OCI-LY1 (cell line): ENCODE results near the gene GNG11.

ENCODE experiments used
- H2AFZ ChIP-seq: fragments of 200-600 bp; sonication (generic), shearing (Covaris generic); 2 replicates; pipeline ENCODE4 v1.6.0; 2014; ENCODE audit warnings: antibody characterized with exemption, mild to moderate bottlenecking, low read length
- H3F3A ChIP-seq: fragments of 200-600 bp; sonication (generic), shearing (Covaris generic); 2 replicates; pipeline ENCODE4 v1.6.0; 2014; ENCODE audit warnings: mild to moderate bottlenecking, antibody characterized with exemption, low read length, moderate library complexity; ENCODE audit not compliant: insufficient read depth
- H3K27ac ChIP-seq: fragments of 200-600 bp; sonication (generic); 2 replicates; pipeline ENCODE4 v1.5.1; 2014; ENCODE audit warnings: low read length, mixed run types, mild to moderate bottlenecking, low read depth; ENCODE audit not compliant: poor library complexity, severe bottlenecking
- H3K27me3 ChIP-seq: fragments of 200-600 bp; sonication (generic); 2 replicates; pipeline ENCODE4 v1.6.0; 2014; ENCODE audit warnings: antibody characterized with exemption, mild to moderate bottlenecking, low read length, moderate library complexity; ENCODE audit not compliant: insufficient read depth
- H3K36me3 ChIP-seq: fragments of 200-600 bp; sonication (generic); 2 replicates; pipeline ENCODE4 v1.6.1; 2014; ENCODE audit warnings: mild to moderate bottlenecking, antibody characterized with exemption, low read length, moderate library complexity, mixed read lengths; ENCODE audit not compliant: insufficient read depth
- H3K4me1 ChIP-seq: fragments of 200-600 bp; sonication (generic); 2 replicates; pipeline ENCODE4 v1.5.1; 2014; ENCODE audit warnings: mild to moderate bottlenecking, low read length, moderate library complexity; ENCODE audit not compliant: insufficient read depth, severe bottlenecking
- H3K4me2 ChIP-seq: fragments of 200-600 bp; sonication (generic), shearing (Covaris generic); 2 replicates; pipeline ENCODE4 v1.6.1; 2014; ENCODE audit warnings: low read length
- H3K4me3 ChIP-seq: fragments of 200-600 bp; sonication (generic); 2 replicates; pipeline ENCODE4 v1.5.1; 2014; ENCODE audit warnings: low read length, low read depth, mild to moderate bottlenecking, mixed read lengths; ENCODE audit not compliant: poor library complexity, severe bottlenecking
- H3K79me2 ChIP-seq: fragments of 200-600 bp; shearing (Covaris generic); 2 replicates; pipeline ENCODE4 v1.6.1; 2016; ENCODE audit warnings: mixed run types, low read length, mixed read lengths; ENCODE audit not compliant: insufficient read depth
- H3K9ac ChIP-seq: fragments of 200-600 bp; sonication (generic), shearing (Covaris generic); 2 replicates; pipeline ENCODE4 v1.6.1; 2014; ENCODE audit warnings: mild to moderate bottlenecking, low read length, mixed read lengths
- H3K9me2 ChIP-seq: fragments of 200-600 bp; sonication (generic), shearing (Covaris generic); 2 replicates; pipeline ENCODE4 v1.6.1; 2014; ENCODE audit warnings: low read depth, mild to moderate bottlenecking, low read length, mixed read lengths
- H3K9me3 ChIP-seq: fragments of 200-600 bp; shearing (Covaris generic); 2 replicates; pipeline ENCODE4 v1.6.1; 2014; ENCODE audit warnings: low read length, mixed read lengths
- H4K20me1 ChIP-seq: fragments of 200-600 bp; sonication (generic), shearing (Covaris generic); 2 replicates; pipeline ENCODE4 v1.6.0; 2016; ENCODE audit warnings: mild to moderate bottlenecking, low read length; ENCODE audit not compliant: insufficient read depth
- CTCF ChIP-seq: fragments of 200-600 bp; sonication (generic), shearing (Covaris generic); IDR thresholded peaks from 2 replicates; pipeline ENCODE4 v1.5.1; 2017; ENCODE audit warnings: mild to moderate bottlenecking, antibody characterized with exemption, low read length, moderate library complexity, mixed read lengths
- EZH2 ChIP-seq: fragments of 200-600 bp; sonication (generic), shearing (Covaris generic); IDR thresholded peaks from 2 replicates; pipeline ENCODE4 v1.8.0; 2017; ENCODE audit warnings: borderline replicate concordance, mixed run types, mild to moderate bottlenecking, antibody characterized with exemption, low read length, moderate library complexity, mixed read lengths

GNG11 gene

DNA sequence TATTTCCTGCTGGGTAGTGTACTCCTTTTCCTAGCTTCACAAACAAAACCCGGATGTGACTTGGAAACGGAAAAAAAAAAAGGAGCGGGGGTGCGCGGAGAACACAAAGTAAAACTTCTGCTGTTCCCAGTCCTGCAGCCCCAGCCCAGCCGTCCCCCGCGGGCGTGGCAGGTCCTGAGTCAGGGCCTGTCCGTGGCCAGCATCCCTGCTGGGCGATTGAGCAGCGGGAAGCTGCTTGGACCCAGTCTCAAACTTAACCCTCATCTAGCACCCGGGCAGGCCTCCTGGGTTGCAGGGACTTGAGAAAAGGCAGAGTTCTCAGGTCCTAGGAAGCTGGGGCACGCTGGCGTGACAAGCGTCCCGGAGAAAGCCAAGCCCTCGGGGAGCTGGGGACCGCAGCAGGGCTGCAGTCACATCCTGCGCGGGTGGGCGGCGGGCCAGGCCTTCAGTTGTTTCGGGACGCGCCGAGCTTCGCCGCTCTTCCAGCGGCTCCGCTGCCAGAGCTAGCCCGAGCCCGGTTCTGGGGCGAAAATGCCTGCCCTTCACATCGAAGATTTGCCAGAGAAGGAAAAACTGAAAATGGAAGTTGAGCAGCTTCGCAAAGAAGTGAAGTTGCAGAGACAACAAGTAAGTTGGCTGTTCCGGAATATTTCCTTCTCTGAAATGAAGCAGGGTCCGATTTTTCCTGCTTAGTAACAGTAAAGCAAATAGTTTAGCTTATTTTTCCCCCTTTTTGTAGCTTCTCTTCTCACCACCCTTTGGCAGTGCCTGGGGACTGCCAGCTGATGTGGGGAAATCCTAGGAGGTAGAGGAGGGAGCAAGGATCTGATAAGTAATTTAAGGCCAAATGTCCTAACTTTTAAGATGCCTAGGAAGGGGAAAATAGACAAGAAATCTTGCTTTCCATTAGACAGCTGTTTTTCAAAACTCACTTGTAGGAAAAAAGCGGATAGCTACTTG lies at the start of gene GNG11:
TSS of gene GNG11 (plus strand) at position 129 of the 960 bp plus-strand sequence. CDS start at position 532, 403 bp downstream.
- Histone ChIP-seq H2AFZ (peak within 1 kb of the TSS; percentile 40), H3K4me1 (peaks cover 56% of the 10 kb centered on the region), H3K36me3 (no peaks in the 10 kb centered on the region), H3K79me2 (no peaks in the 10 kb centered on the region), H3F3A (no peaks in the 10 kb centered on the region), H4K20me1 (no peaks in the 10 kb centered on the region), H3K4me3 (peak within 1 kb of the TSS; percentile 59), H3K9me3 (no peaks in the 10 kb centered on the region), H3K9me2 (no peaks in the 10 kb centered on the region), H3K27ac (peak within 1 kb of the TSS; percentile 19), H3K9ac (peak within 1 kb of the TSS; percentile 56), H3K27me3 (no peaks in the 10 kb centered on the region), H3K4me2 (peak within 1 kb of the TSS; percentile 56)
- TF ChIP-seq EZH2, result no peak
- TF ChIP-seq CTCF, result no peak; the same call in 1 of the 2 replicates

DNA sequence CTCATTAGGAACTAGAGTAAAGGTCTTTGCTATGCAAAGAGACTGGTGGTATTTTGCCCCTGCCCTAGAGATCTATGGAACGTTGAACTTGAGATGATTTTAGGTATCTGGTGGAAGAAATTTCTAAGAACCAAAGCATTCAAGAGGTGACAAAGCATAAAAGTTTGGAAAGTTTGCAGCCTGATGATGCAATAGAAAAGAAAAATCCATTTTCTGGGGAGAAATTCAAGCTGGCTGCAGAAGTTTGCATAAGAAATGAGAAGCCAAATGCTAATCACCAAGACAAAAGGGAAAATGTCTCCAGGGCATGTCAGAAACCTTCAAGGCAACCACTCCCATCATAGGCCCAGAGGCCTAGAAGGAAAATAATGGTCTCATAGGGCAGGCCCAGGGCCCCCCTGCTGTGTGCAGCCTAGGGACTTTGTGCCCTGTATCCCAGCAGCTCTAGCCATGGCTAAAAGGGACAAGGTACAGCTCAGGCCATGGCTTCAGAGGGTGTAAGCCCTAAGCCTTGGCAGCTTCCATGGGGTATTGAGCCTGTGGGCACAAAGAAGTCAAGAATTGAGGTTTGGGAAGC lies 47.4 kb upstream of the GNG11 start:
- Histone ChIP-seq H4K20me1 (no peaks in the 10 kb centered on the region), H3K9me3 (0 out of 2 replicates have a peak, but pooled peaks cover 3% of the 10 kb centered on the region), H3F3A (no peaks in the 10 kb centered on the region), H3K27ac (no peak overlapping the region), H3K9me2 (no peaks in the 10 kb centered on the region; the same call in 1 of the 2 replicates), H3K9ac (no peak overlapping the region), H3K36me3 (no peaks in the 10 kb centered on the region), H3K4me1 (no peaks in the 10 kb centered on the region), H3K27me3 (no peaks in the 10 kb centered on the region), H3K79me2 (no peaks in the 10 kb centered on the region), H3K4me3 (no peak overlapping the region), H3K4me2 (no peak overlapping the region), H2AFZ (no peak overlapping the region)
- TF ChIP-seq EZH2 (no peak), CTCF (no peak)

DNA sequence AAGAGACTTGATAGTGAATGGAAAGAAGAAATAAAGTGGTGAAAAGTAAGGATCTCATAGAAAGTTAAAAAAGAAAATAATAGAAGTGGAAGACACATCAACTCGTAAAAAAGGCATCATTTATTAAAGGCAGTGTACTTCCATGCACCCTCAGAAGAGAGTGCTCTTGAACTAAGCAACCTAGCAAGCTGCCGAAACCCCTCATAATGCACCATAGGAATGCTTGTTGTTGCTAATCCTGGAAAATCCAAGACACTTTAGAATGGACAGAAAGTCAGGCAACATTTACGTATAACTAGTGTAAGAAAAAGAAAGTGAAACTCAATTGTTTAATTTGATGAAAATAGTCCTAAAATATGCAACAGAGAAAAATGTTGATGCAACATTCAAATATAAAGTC lies 43.8 kb upstream of the GNG11 start:
- no peaks in the 10 kb centered on the region for H3K9me2 ChIP-seq
- H2AFZ ChIP-seq, result no peak overlapping the region
- H3K4me1 ChIP-seq, result no peaks in the 10 kb centered on the region
- H3K4me2 ChIP-seq, result no peak overlapping the region
- no peak overlapping the region for H3K9ac ChIP-seq
- no peaks in the 10 kb centered on the region for H3K79me2 ChIP-seq
- no peak overlapping the region for H3K27ac ChIP-seq
- peaks cover 6% of the 10 kb centered on the region; the same call in 1 of the 2 replicates for H3K9me3 ChIP-seq
- no peaks in the 10 kb centered on the region for H3F3A ChIP-seq
- H3K27me3 ChIP-seq, result no peaks in the 10 kb centered on the region
- no peaks in the 10 kb centered on the region for H4K20me1 ChIP-seq
- H3K4me3 ChIP-seq, result no peak overlapping the region
- TF ChIP-seq CTCF (0 out of 2 replicates have a peak, but pooled peaks have one; percentile 19), EZH2 (no peak)
- H3K36me3 ChIP-seq, result no peaks in the 10 kb centered on the region
